CD4-positive, alpha-beta memory T cell (primary cell): ENCODE results near the gene PDZRN3. TPM values are rescaled to one million over a fixed set of nuclear protein-coding genes. Genes with fewer than 3 reads are reported as not detected.

Source experiments
- CTCF ChIA-PET: fragments of 350-600 bp; sonication (Branson Sonifier 250); formaldehyde crosslinking; loops from one replicate; lab custom pipeline; 2021; ENCODE audit warnings: inconsistent platforms; ENCODE audit not compliant: partially characterized antibody; lab: Charles Lee
- POLR2A ChIA-PET: fragments of 350-600 bp; sonication (Branson Sonifier 250); formaldehyde crosslinking; loops from one replicate; lab custom pipeline; 2021; ENCODE audit not compliant: partially characterized antibody; lab: Charles Lee
- DNase-seq, 5 donors: peaks; one replicate each; pipeline versions ENCODE4 v3.0.0 to v3.0.0-alpha.2; 2020 to 2022; ENCODE audit warnings: mixed read lengths in 1 of 5
- H3K27ac ChIP-seq: one replicate; pipeline ENCODE4 v1.7.0; 2013; ENCODE audit warnings: low read depth, low read length
- H3K27me3 ChIP-seq: 2 replicates; pipeline ENCODE4 v1.7.0; 2013; ENCODE audit warnings: mild to moderate bottlenecking, low read length, moderate library complexity; ENCODE audit not compliant: insufficient read depth
- H3K36me3 ChIP-seq: 2 replicates; pipeline ENCODE4 v1.7.0; 2013; ENCODE audit warnings: mild to moderate bottlenecking, low read length, moderate library complexity; ENCODE audit not compliant: insufficient read depth
- H3K4me1 ChIP-seq: 2 replicates; pipeline ENCODE4 v1.7.0; 2013; ENCODE audit warnings: mild to moderate bottlenecking, low read length, moderate library complexity; ENCODE audit not compliant: insufficient read depth
- H3K4me3 ChIP-seq, 2 donors: one replicate each; pipeline ENCODE4 v1.7.0; 2013; ENCODE audit warnings: low read length in 2 of 2, mild to moderate bottlenecking in 1 of 2
- H3K9me3 ChIP-seq, 2 donors: one replicate each; pipeline ENCODE4 v1.7.0; 2013; ENCODE audit warnings: low read length in 2 of 2, control low read depth in 1 of 2; ENCODE audit not compliant: control insufficient read depth in 1 of 2
- H3K27ac Mint-ChIP-seq, 7 donors: one replicate each; pipeline ENCODE4 v1.8.0; 2020 to 2021; ENCODE audit warnings: mixed read lengths in 7 of 7, mild to moderate bottlenecking in 6 of 7, inconsistent platforms in 3 of 7, moderate library complexity in 3 of 7
- H3K27me3 Mint-ChIP-seq, 2 donors: one replicate each; pipeline ENCODE4 v1.8.0; 2020 to 2021; ENCODE audit warnings: mixed read lengths in 2 of 2
- H3K36me3 Mint-ChIP-seq, 2 donors: one replicate each; pipeline ENCODE4 v1.8.0; 2020 to 2021; ENCODE audit warnings: mixed read lengths in 2 of 2, inconsistent platforms in 1 of 2, mild to moderate bottlenecking in 1 of 2
- H3K4me1 Mint-ChIP-seq, 4 donors: one replicate each; pipeline ENCODE4 v1.8.0; 2020 to 2021; ENCODE audit warnings: mixed read lengths in 4 of 4, mild to moderate bottlenecking in 1 of 4
- H3K4me3 Mint-ChIP-seq, 8 donors: one replicate each; pipeline ENCODE4 v1.8.0; 2020 to 2021; ENCODE audit warnings: mixed read lengths in 8 of 8, mild to moderate bottlenecking in 7 of 8, moderate library complexity in 6 of 8, inconsistent platforms in 3 of 8
- H3K9me3 Mint-ChIP-seq, 8 donors: one replicate each; pipeline ENCODE4 v1.8.0; 2020 to 2021; ENCODE audit warnings: mixed read lengths in 8 of 8, mild to moderate bottlenecking in 5 of 8, inconsistent platforms in 3 of 8, moderate library complexity in 1 of 8
- intact Hi-C: fragments of 100-400 bp; cut with micrococcal nuclease; formaldehyde crosslinking; loops from one replicate; pipeline ENCODE4 v1.15.1; 2023
- polyA plus RNA-seq, 2 donors: library from polyadenylated mRNA; unstranded; fragments of 300-500 nt; fragmentation: Illumina TruSeq; gene quantifications; one replicate each; pipeline ENCODE4 v1.2.3, GENCODE V29; 2021
- total RNA-seq, 2 experiments: library from RNA; stranded (reverse); gene quantifications; one replicate each; pipeline ENCODE4 v1.2.3, GENCODE V29; 2021

PDZRN3 gene
- total and polyA plus RNA-seq, 4 experiments from 2014 or later = not detected

GRCh38 chr3:73538486-73538885, 86.3 kb downstream of the PDZRN3 start:
- H3K9me3 Mint-ChIP-seq = peaks cover 0 to 3% (median 0%) of the 10 kb centered on the region in 8 donors
- Histone ChIP-seq H3K9me3 (no peaks in the 10 kb centered on the region), H3K4me3 (no peak overlapping the region), H3K27me3 (no peaks in the 10 kb centered on the region), H3K27ac (no peak overlapping the region), H3K36me3 (no peaks in the 10 kb centered on the region), H3K4me1 (no peaks in the 10 kb centered on the region)
- intact Hi-C loops = no loop called here
- no peaks in the 10 kb centered on the region for H3K36me3 Mint-ChIP-seq
- DNase-seq = no peak
- H3K4me1 Mint-ChIP-seq = no peaks in the 10 kb centered on the region
- no peak overlapping the region for H3K4me3 Mint-ChIP-seq
- no peak overlapping the region for H3K27ac Mint-ChIP-seq
- ChIA-PET CTCF (no interaction called here), POLR2A (no interaction called here)
- H3K27me3 Mint-ChIP-seq = peaks cover 0 to 1% of the 10 kb centered on the region in 2 donors

GRCh38 chr3:73536952-73537351, 87.8 kb downstream of the PDZRN3 start:
- Mint-ChIP-seq H3K9me3 (peaks cover 0 to 3% (median 0%) of the 10 kb centered on the region in 8 donors), H3K4me3 (no peak overlapping the region), H3K27ac (no peak overlapping the region), H3K4me1 (no peaks in the 10 kb centered on the region), H3K36me3 (no peaks in the 10 kb centered on the region), H3K27me3 (peaks cover 0 to 1% of the 10 kb centered on the region in 2 donors)
- Histone ChIP-seq H3K27me3 (no peaks in the 10 kb centered on the region), H3K9me3 (no peaks in the 10 kb centered on the region), H3K27ac (no peak overlapping the region), H3K36me3 (no peaks in the 10 kb centered on the region), H3K4me1 (no peaks in the 10 kb centered on the region), H3K4me3 (no peak overlapping the region)
- CTCF ChIA-PET = interaction anchor here (1.1 kb wide), 1 partner anchor 28 kb away, joined by 4 read pairs; no protein-coding TSS in a partner anchor
- intact Hi-C loops = no loop called here
- POLR2A ChIA-PET = no interaction called here
- DNase-seq = no peak

GRCh38 chr3:73536336-73536895, 88.3 kb downstream of the PDZRN3 start:
- no peak overlapping the region for H3K27ac Mint-ChIP-seq
- ChIA-PET CTCF (interaction anchor here (1.1 kb wide), 1 partner anchor 28 kb away, joined by 4 read pairs; no protein-coding TSS in a partner anchor), POLR2A (no interaction called here)

GRCh38 chr3:73535931-73536330, 88.8 kb downstream of the PDZRN3 start:
- Mint-ChIP-seq H3K4me3 (no peak overlapping the region), H3K36me3 (no peaks in the 10 kb centered on the region), H3K4me1 (no peaks in the 10 kb centered on the region), H3K27ac (no peak overlapping the region), H3K27me3 (peaks cover 4% of the 10 kb centered on the region in 2 donors), H3K9me3 (peaks cover 0 to 3% (median 0%) of the 10 kb centered on the region in 8 donors)
- Histone ChIP-seq H3K36me3 (no peaks in the 10 kb centered on the region), H3K27me3 (no peaks in the 10 kb centered on the region), H3K9me3 (no peaks in the 10 kb centered on the region), H3K27ac (no peak overlapping the region), H3K4me3 (no peak overlapping the region), H3K4me1 (no peaks in the 10 kb centered on the region)
- no peak for DNase-seq
- intact Hi-C loops = no loop called here
- POLR2A ChIA-PET = no interaction called here
- CTCF ChIA-PET = interaction anchor here (1.1 kb wide), 1 partner anchor 27 kb away, joined by 4 read pairs; no protein-coding TSS in a partner anchor

More at GRCh38 chr3:73536336-73536895, 88.3 kb downstream of the PDZRN3 start:
- Histone ChIP-seq H3K27ac (no peak overlapping the region), H3K4me1 (no peaks in the 10 kb centered on the region), H3K27me3 (no peaks in the 10 kb centered on the region), H3K9me3 (no peaks in the 10 kb centered on the region), H3K4me3 (no peak overlapping the region), H3K36me3 (no peaks in the 10 kb centered on the region)
- H3K9me3 Mint-ChIP-seq = peaks cover 0 to 3% (median 0%) of the 10 kb centered on the region in 8 donors
- H3K27me3 Mint-ChIP-seq = peaks cover 1 to 2% of the 10 kb centered on the region in 2 donors
- H3K36me3 Mint-ChIP-seq = no peaks in the 10 kb centered on the region
- DNase-seq = no peak
- no peak overlapping the region for H3K4me3 Mint-ChIP-seq
- intact Hi-C loops = no loop called here
- H3K4me1 Mint-ChIP-seq = no peaks in the 10 kb centered on the region

GRCh38 chr3:73535137-73535536, 89.6 kb downstream of the PDZRN3 start:
- no peaks in the 10 kb centered on the region for H3K4me1 Mint-ChIP-seq

GRCh38 chr3:73530022-73530396, 94.7 kb downstream of the PDZRN3 start:
- intact Hi-C loops = no loop called here
- ChIA-PET CTCF (interaction anchor here (1.1 to 1.4 kb wide), 2 partner anchors 20 to 22 kb away, joined by 3 read pairs; no protein-coding TSS in a partner anchor), POLR2A (no interaction called here)
- Mint-ChIP-seq H3K27me3 (peaks cover 6 to 8% of the 10 kb centered on the region in 2 donors), H3K36me3 (no peaks in the 10 kb centered on the region), H3K9me3 (peaks cover 0 to 3% (median 0%) of the 10 kb centered on the region in 8 donors), H3K27ac (no peak overlapping the region), H3K4me1 (no peaks in the 10 kb centered on the region), H3K4me3 (no peak overlapping the region)
- no peak overlapping the region for H3K4me3 ChIP-seq
- H3K27me3 ChIP-seq = no peaks in the 10 kb centered on the region
- H3K4me1 ChIP-seq = no peaks in the 10 kb centered on the region
- H3K27ac ChIP-seq = no peak overlapping the region
- H3K36me3 ChIP-seq = no peaks in the 10 kb centered on the region
- no peak for DNase-seq
- H3K9me3 ChIP-seq = no peaks in the 10 kb centered on the region

More at GRCh38 chr3:73535137-73535536, 89.6 kb downstream of the PDZRN3 start:
- no peaks in the 10 kb centered on the region for H3K36me3 ChIP-seq
- Mint-ChIP-seq H3K27ac (no peak overlapping the region), H3K36me3 (no peaks in the 10 kb centered on the region), H3K4me3 (no peak overlapping the region), H3K9me3 (peaks cover 0 to 2% (median 0%) of the 10 kb centered on the region in 8 donors), H3K27me3 (peaks cover 3 to 4% of the 10 kb centered on the region in 2 donors)
- ChIA-PET CTCF (no interaction called here), POLR2A (no interaction called here)
- no peak overlapping the region for H3K27ac ChIP-seq
- intact Hi-C loops = no loop called here
- no peaks in the 10 kb centered on the region for H3K4me1 ChIP-seq
- H3K9me3 ChIP-seq = no peaks in the 10 kb centered on the region
- H3K4me3 ChIP-seq = no peak overlapping the region
- no peaks in the 10 kb centered on the region for H3K27me3 ChIP-seq
- no peak for DNase-seq

GRCh38 chr3:73529308-73530021, 95.3 kb downstream of the PDZRN3 start:
- Histone ChIP-seq H3K4me1 (no peaks in the 10 kb centered on the region), H3K27ac (no peak overlapping the region), H3K9me3 (no peaks in the 10 kb centered on the region), H3K4me3 (no peak overlapping the region), H3K36me3 (no peaks in the 10 kb centered on the region), H3K27me3 (no peaks in the 10 kb centered on the region)
- no peak for DNase-seq
- Mint-ChIP-seq H3K27ac (no peak overlapping the region), H3K4me3 (no peak overlapping the region), H3K4me1 (no peaks in the 10 kb centered on the region), H3K9me3 (peaks cover 0 to 3% (median 0%) of the 10 kb centered on the region in 8 donors), H3K36me3 (no peaks in the 10 kb centered on the region), H3K27me3 (peaks cover 6 to 8% of the 10 kb centered on the region in 2 donors)
- ChIA-PET CTCF (interaction anchor here (0.7 to 1.1 kb wide), 2 partner anchors 22 kb away, joined by 3 read pairs; no protein-coding TSS in a partner anchor), POLR2A (no interaction called here)
- intact Hi-C loops = no loop called here
